H9 (cell line): ENCODE results near the gene ACTC1. TPM values are rescaled to one million over a fixed set of nuclear protein-coding genes. Genes with fewer than 3 reads are reported as not detected.

Experiments
- DNase-seq: peaks from one replicate; pipeline ENCODE4 v3.0.0-alpha.2; 2017
- H2AFZ ChIP-seq: one replicate; pipeline ENCODE4 v1.6.1; 2013; ENCODE audit warnings: mild to moderate bottlenecking, low read length, control low read depth, moderate library complexity
- H2AK5ac ChIP-seq: 2 replicates; pipeline ENCODE4 v1.6.1; 2013; ENCODE audit warnings: low read length, control low read depth, mixed read lengths; ENCODE audit not compliant: insufficient read length
- H2BK120ac ChIP-seq: one replicate; pipeline ENCODE4 v1.6.1; 2013; ENCODE audit warnings: low read depth, mild to moderate bottlenecking, low read length, control low read depth, inconsistent platforms; ENCODE audit not compliant: poor library complexity, severe bottlenecking
- H2BK12ac ChIP-seq: 2 replicates; pipeline ENCODE4 v1.6.1; 2013; ENCODE audit warnings: low read length, control low read depth, mixed read lengths, low read depth; ENCODE audit not compliant: insufficient read length
- H2BK15ac ChIP-seq: 2 replicates; pipeline ENCODE4 v1.6.1; 2013; ENCODE audit warnings: low read depth, low read length, control low read depth
- H2BK20ac ChIP-seq: one replicate; pipeline ENCODE4 v1.6.1; 2013; ENCODE audit warnings: low read depth, mild to moderate bottlenecking, low read length, control low read depth, inconsistent platforms; ENCODE audit not compliant: poor library complexity, severe bottlenecking
- H2BK5ac ChIP-seq: 2 replicates; pipeline ENCODE4 v1.6.1; 2013; ENCODE audit warnings: low read length, control low read depth, mixed read lengths; ENCODE audit not compliant: insufficient read length
- H3K14ac ChIP-seq: 2 replicates; pipeline ENCODE4 v1.6.1; 2013; ENCODE audit warnings: low read length, control low read depth; ENCODE audit not compliant: insufficient read depth
- H3K18ac ChIP-seq: 2 replicates; pipeline ENCODE4 v1.6.1; 2013; ENCODE audit warnings: low read depth, mild to moderate bottlenecking, mixed read lengths, low read length, control low read depth; ENCODE audit not compliant: insufficient read length
- H3K23ac ChIP-seq: 2 replicates; pipeline ENCODE4 v1.6.1; 2013; ENCODE audit warnings: low read length, control low read depth, mixed read lengths, low read depth; ENCODE audit not compliant: insufficient read length
- H3K23me2 ChIP-seq: 2 replicates; pipeline ENCODE4 v1.6.1; 2013; ENCODE audit warnings: low read depth, mild to moderate bottlenecking, mixed read lengths, low read length, control low read depth; ENCODE audit not compliant: insufficient read length, poor library complexity, severe bottlenecking
- H3K27ac ChIP-seq: 2 replicates; pipeline ENCODE4 v1.5.1; 2013; ENCODE audit warnings: low read length, control low read depth, mixed read lengths, low read depth; ENCODE audit not compliant: insufficient read length
- H3K27me3 ChIP-seq: 2 replicates; pipeline ENCODE4 v1.6.1; 2013; ENCODE audit warnings: low read length, control low read depth, inconsistent platforms; ENCODE audit not compliant: insufficient read depth
- H3K4ac ChIP-seq: 2 replicates; pipeline ENCODE4 v1.6.1; 2013; ENCODE audit warnings: low read depth, mild to moderate bottlenecking, control low read depth, inconsistent platforms, low read length, moderate library complexity
- H3K4me1 ChIP-seq: 2 replicates; pipeline ENCODE4 v1.6.1; 2013; ENCODE audit warnings: low read length, control low read depth, inconsistent platforms; ENCODE audit not compliant: insufficient read depth
- H3K4me2 ChIP-seq: 2 replicates; pipeline ENCODE4 v1.6.1; 2013; ENCODE audit warnings: low read length, control low read depth, mixed read lengths; ENCODE audit not compliant: insufficient read length, insufficient read depth
- H3K56ac ChIP-seq: 2 replicates; pipeline ENCODE4 v1.6.1; 2013; ENCODE audit warnings: low read depth, mild to moderate bottlenecking, mixed read lengths, low read length, control low read depth; ENCODE audit not compliant: insufficient read length
- H3K79me1 ChIP-seq: 2 replicates; pipeline ENCODE4 v1.6.1; 2013; ENCODE audit warnings: low read depth, mild to moderate bottlenecking, moderate library complexity, low read length, control low read depth, inconsistent platforms; ENCODE audit not compliant: insufficient read depth, poor library complexity, severe bottlenecking
- H3K79me2 ChIP-seq: 2 replicates; pipeline ENCODE4 v1.6.1; 2013; ENCODE audit warnings: low read length, control low read depth, inconsistent platforms; ENCODE audit not compliant: insufficient read depth
- H3K9ac ChIP-seq: 2 replicates; pipeline ENCODE4 v1.6.1; 2013; ENCODE audit warnings: low read length, control low read depth, mixed read lengths; ENCODE audit not compliant: insufficient read length; ENCODE audit errors: extremely low read depth
- H3K9me3 ChIP-seq: one replicate; pipeline ENCODE4 v1.6.1; 2013; ENCODE audit warnings: low read depth, low read length, inconsistent platforms; ENCODE audit not compliant: control insufficient read depth
- H3T11ph ChIP-seq: one replicate; pipeline ENCODE4 v1.6.1; 2013; ENCODE audit warnings: mild to moderate bottlenecking, low read length, control low read depth, inconsistent platforms
- H4K20me1 ChIP-seq: one replicate; pipeline ENCODE4 v1.6.1; 2013; ENCODE audit not compliant: control insufficient read depth, insufficient read length, insufficient read depth
- H4K5ac ChIP-seq: 2 replicates; pipeline ENCODE4 v1.6.1; 2013; ENCODE audit warnings: low read depth, mild to moderate bottlenecking, mixed read lengths, low read length, control low read depth; ENCODE audit not compliant: insufficient read length
- H4K8ac ChIP-seq: replicated peaks from 2 replicates; pipeline ENCODE4 v1.6.1; 2013; ENCODE audit warnings: low read length, control low read depth, mixed read lengths, low read depth; ENCODE audit not compliant: insufficient read length
- H4K91ac ChIP-seq: 2 replicates; pipeline ENCODE4 v1.6.1; 2013; ENCODE audit warnings: low read depth, mild to moderate bottlenecking, moderate library complexity, mixed read lengths, low read length, control low read depth; ENCODE audit not compliant: insufficient read length
- H3K27ac Mint-ChIP-seq, 3 experiments: 2 replicates in 2 of 3; 3 replicates in 1 of 3; pipeline ENCODE4 v1.8.0; 2020 to 2021; ENCODE audit warnings: mixed read lengths in 3 of 3, mild to moderate bottlenecking in 1 of 3, moderate library complexity in 1 of 3
- H3K27me3 Mint-ChIP-seq: 2 replicates; pipeline ENCODE4 v1.8.0; 2021; ENCODE audit warnings: low read depth, mild to moderate bottlenecking, moderate library complexity, mixed read lengths
- H3K36me3 Mint-ChIP-seq, 3 experiments: 2 replicates in 2 of 3; 3 replicates in 1 of 3; pipeline ENCODE4 v1.8.0; 2020 to 2021; ENCODE audit warnings: low read depth in 3 of 3, mixed read lengths in 3 of 3; ENCODE audit not compliant: insufficient read depth in 1 of 3
- H3K4me1 Mint-ChIP-seq, 2 experiments: 2 replicates each; pipeline ENCODE4 v1.8.0; 2020; ENCODE audit warnings: mixed read lengths in 2 of 2
- H3K4me3 Mint-ChIP-seq, 2 experiments: 2 replicates in 1 of 2; 3 replicates in 1 of 2; pipeline ENCODE4 v1.8.0; 2020 to 2021; ENCODE audit warnings: mild to moderate bottlenecking in 2 of 2, mixed read lengths in 2 of 2, moderate library complexity in 1 of 2
- H3K9me3 Mint-ChIP-seq, 2 experiments: 2 replicates in 1 of 2; 3 replicates in 1 of 2; pipeline ENCODE4 v1.8.0; 2020; ENCODE audit warnings: mild to moderate bottlenecking in 2 of 2, mixed read lengths in 2 of 2, moderate library complexity in 1 of 2
- total RNA-seq: library from RNA; stranded (reverse); gene quantifications from 2 replicates; pipeline ENCODE4 v1.2.1, GENCODE V29; 2021
- TF ChIP-seq, protein P1 (sequence below): fragments of 200-600 bp; sonication (generic); conservative IDR thresholded peaks from 3 replicates; pipeline ENCODE4 v1.8.0; 2021; ENCODE audit warnings: antibody characterized with exemption, mild to moderate bottlenecking

The ACTC1 gene
- total RNA-seq, 1 experiment from 2014 or later, result 52.2 TPM

DNA sequence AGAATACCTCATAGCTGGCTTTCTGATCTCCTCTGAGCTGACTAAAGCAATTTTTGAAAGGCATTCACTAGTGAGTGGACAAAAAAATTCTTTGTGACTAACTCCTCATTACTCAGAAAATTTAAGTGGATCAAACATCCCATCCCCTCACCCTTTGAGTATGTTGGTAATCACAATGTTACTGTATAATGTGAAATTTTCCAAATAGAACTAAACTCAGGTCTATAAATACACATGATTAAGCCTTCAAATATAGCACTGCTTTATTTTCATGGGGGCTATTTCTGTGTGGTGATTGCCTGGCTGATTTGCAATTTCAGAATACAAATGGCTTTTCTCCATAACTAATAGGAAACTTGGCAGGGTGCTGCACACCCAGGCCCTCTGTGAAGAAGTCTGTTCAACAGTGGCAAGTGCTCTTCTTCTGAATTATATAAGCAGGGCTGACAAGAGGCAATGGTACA is 45.9 kb upstream of the ACTC1 start:
- TF ChIP-seq, protein P1, sequence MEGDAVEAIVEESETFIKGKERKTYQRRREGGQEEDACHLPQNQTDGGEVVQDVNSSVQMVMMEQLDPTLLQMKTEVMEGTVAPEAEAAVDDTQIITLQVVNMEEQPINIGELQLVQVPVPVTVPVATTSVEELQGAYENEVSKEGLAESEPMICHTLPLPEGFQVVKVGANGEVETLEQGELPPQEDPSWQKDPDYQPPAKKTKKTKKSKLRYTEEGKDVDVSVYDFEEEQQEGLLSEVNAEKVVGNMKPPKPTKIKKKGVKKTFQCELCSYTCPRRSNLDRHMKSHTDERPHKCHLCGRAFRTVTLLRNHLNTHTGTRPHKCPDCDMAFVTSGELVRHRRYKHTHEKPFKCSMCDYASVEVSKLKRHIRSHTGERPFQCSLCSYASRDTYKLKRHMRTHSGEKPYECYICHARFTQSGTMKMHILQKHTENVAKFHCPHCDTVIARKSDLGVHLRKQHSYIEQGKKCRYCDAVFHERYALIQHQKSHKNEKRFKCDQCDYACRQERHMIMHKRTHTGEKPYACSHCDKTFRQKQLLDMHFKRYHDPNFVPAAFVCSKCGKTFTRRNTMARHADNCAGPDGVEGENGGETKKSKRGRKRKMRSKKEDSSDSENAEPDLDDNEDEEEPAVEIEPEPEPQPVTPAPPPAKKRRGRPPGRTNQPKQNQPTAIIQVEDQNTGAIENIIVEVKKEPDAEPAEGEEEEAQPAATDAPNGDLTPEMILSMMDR, result no peak
- H3K27ac ChIP-seq, result no peak overlapping the region
- no peak overlapping the region for H3K56ac ChIP-seq
- H2BK120ac ChIP-seq, result no peak overlapping the region
- H3K23me2 ChIP-seq, result no peaks in the 10 kb centered on the region
- H4K91ac ChIP-seq, result no peak overlapping the region
- no peak overlapping the region for H2BK15ac ChIP-seq
- no peak overlapping the region for H2BK12ac ChIP-seq
- H4K20me1 ChIP-seq, result no peaks in the 10 kb centered on the region
- no peak overlapping the region for H2BK5ac ChIP-seq
- H3K27me3 ChIP-seq, result no peaks in the 10 kb centered on the region
- H3K14ac ChIP-seq, result no peak overlapping the region
- no peak overlapping the region for H3K23ac ChIP-seq
- no peak overlapping the region for H4K8ac ChIP-seq
- no peak overlapping the region for H3K4me2 ChIP-seq
- Mint-ChIP-seq H3K9me3 (no peaks in the 10 kb centered on the region), H3K4me1 (no peaks in the 10 kb centered on the region), H3K27me3 (peaks cover 2% of the 10 kb centered on the region), H3K4me3 (no peak overlapping the region), H3K36me3 (no peaks in the 10 kb centered on the region), H3K27ac (no peak overlapping the region)
- no peaks in the 10 kb centered on the region for H3K79me1 ChIP-seq
- no peak overlapping the region for H3K4ac ChIP-seq
- no peak overlapping the region for H3K18ac ChIP-seq
- H2AFZ ChIP-seq, result no peak overlapping the region
- H3K4me1 ChIP-seq, result no peaks in the 10 kb centered on the region
- no peaks in the 10 kb centered on the region for H3K9me3 ChIP-seq
- no peak overlapping the region for H3K9ac ChIP-seq
- DNase-seq, result no peak
- H3K79me2 ChIP-seq, result no peaks in the 10 kb centered on the region
- no peak overlapping the region for H4K5ac ChIP-seq
- no peak overlapping the region for H3T11ph ChIP-seq
- H2BK20ac ChIP-seq, result no peak overlapping the region
- no peak overlapping the region for H2AK5ac ChIP-seq
